GM18519 (cell line): ENCODE data around the gene DLL4.

ENCODE experiments used
- ATAC-seq: cut with Tn5 transposase; IDR thresholded peaks from one replicate; pipeline ENCODE4 v1.9.1; 2021; ENCODE audit warnings: mild to moderate bottlenecking, moderate library complexity; ENCODE audit not compliant: unreplicated experiment, low FRiP score

DLL4 gene

GRCh38 chr15:40984964-40985363, 55.8 kb downstream of the DLL4 start:
- no peak for ATAC-seq

- ATAC-seq: no peak
Observed at GRCh38 chr15:40985541-40986330, 56.6 kb downstream of the DLL4 start.

- ATAC-seq: no peak
Observed at GRCh38 chr15:40986820-40987219, 57.7 kb downstream of the DLL4 start.

- no peak for ATAC-seq
Observed at GRCh38 chr15:40988156-40988555, 59.0 kb downstream of the DLL4 start.
